ENCODE measurements around the gene FKBP4.

DNA sequence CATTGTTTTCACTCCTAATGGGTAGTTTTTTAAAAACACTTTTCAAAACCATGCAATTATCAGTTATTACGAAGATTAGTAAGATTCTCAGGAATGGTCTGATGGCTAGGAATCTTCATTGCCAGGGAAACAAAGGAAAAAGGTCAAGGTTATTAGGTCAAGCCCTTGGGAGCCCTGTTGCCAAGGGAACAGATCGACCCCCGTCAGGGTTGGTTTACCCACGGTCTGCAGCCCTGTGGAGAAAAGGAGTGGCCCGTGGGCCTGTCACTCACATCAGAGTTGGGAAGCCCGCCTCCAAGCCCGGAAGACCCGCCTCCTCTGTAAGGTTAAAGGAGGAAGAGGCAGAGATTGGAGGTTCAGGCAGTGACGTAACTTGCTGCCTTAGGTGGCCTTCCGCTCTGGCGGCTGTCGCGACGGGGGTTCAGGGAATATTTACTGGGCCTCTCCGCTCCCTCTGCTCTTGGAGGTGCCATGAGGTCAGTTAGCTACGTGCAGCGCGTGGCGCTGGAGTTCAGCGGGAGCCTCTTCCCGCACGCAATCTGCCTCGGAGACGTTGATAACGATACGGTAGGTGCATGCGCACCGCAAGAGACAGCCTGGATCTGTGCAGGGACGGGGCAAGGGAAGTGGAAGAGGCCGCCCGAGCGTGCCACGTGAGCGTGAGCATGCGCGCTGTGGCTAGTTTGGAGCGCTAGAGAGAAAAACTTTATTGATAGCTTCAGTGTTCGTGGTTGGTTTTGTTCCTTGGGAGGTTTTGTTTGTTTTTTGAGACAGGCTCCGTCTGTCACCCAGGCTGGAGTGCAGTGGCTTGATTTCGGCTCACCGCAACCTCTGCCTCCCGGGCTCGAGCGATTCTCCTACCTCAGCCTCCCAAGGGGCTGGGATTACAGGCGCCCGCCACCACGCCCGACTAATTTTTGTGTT, 17.8 kb downstream of the FKBP4 start, which contains the start of gene ITFG2:
- TF ChIP-seq GABPA (tag; conservative IDR thresholded peaks at IDR 0.05; ENCODE audit: low read depth), result peak; percentile 94
- TF ChIP-seq EP300 (IDR thresholded peaks at IDR 0.05; ENCODE audit: low read length), result no peak
- TF ChIP-seq NFATC3 (IDR thresholded peaks at IDR 0.05), result no peak
- TF ChIP-seq ZNF780A (CRISPR knock-in tag; IDR thresholded peaks at IDR 0.05), result no peak
- no peak for TF ChIP-seq ZNF75A (CRISPR knock-in tag; IDR thresholded peaks at IDR 0.05)
- TF ChIP-seq SMARCC2 (IDR thresholded peaks at IDR 0.05; ENCODE audit: low read depth), result no peak
- TF ChIP-seq, protein P1, sequence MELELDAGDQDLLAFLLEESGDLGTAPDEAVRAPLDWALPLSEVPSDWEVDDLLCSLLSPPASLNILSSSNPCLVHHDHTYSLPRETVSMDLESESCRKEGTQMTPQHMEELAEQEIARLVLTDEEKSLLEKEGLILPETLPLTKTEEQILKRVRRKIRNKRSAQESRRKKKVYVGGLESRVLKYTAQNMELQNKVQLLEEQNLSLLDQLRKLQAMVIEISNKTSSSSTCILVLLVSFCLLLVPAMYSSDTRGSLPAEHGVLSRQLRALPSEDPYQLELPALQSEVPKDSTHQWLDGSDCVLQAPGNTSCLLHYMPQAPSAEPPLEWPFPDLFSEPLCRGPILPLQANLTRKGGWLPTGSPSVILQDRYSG (tag; conservative IDR thresholded peaks at IDR 0.05; ENCODE audit: low read depth), result no peak
- TF ChIP-seq FOXA3 (CRISPR knock-in tag; conservative IDR thresholded peaks at IDR 0.05 in 1 of 2, IDR thresholded peaks at IDR 0.05 in 1 of 2), result no peak
- TF ChIP-seq MCM2 (IDR thresholded peaks at IDR 0.05; ENCODE audit: low read depth), result no peak
- TF ChIP-seq ZNF3 (CRISPR knock-in tag; IDR thresholded peaks at IDR 0.05), result no peak
